Suprapubic skin (tissue), 4 donors: ENCODE results near the gene TOM1. TPM values are rescaled to one million over a fixed set of nuclear protein-coding genes. Genes with fewer than 3 reads are reported as not detected.

ENCODE experiments used
- DNase-seq, 2 donors: peaks; one replicate each; pipeline ENCODE4 v3.0.0-alpha.2; 2019; ENCODE audit warnings: low spot score in 2 of 2
- H3K27ac ChIP-seq: fragments of 200-600 bp; sonication (generic); one replicate; pipeline ENCODE4 v1.5.1; 2019
- H3K27me3 ChIP-seq: fragments of 200-600 bp; sonication (generic); one replicate; pipeline ENCODE4 v1.5.1; 2019
- H3K36me3 ChIP-seq: fragments of 200-600 bp; sonication (generic); one replicate; pipeline ENCODE4 v1.5.1; 2019
- H3K4me1 ChIP-seq: fragments of 200-600 bp; sonication (generic); one replicate; pipeline ENCODE4 v1.5.1; 2019
- H3K4me3 ChIP-seq: fragments of 200-600 bp; sonication (generic); one replicate; pipeline ENCODE4 v1.5.1; 2019; ENCODE audit warnings: mild to moderate bottlenecking
- H3K9me3 ChIP-seq: fragments of 200-600 bp; sonication (generic); one replicate; pipeline ENCODE4 v1.5.1; 2019
- EP300 ChIP-seq: sonication (generic); formaldehyde crosslinking; IDR thresholded peaks from one replicate; pipeline ENCODE4 v1.6.1; 2017; ENCODE audit warnings: antibody characterized with exemption
- POLR2A ChIP-seq, 2 donors: fragments of 450-650 bp; IDR thresholded peaks; one replicate each; pipeline ENCODE4 v1.6.1; 2017; ENCODE audit warnings: antibody characterized with exemption in 2 of 2, mild to moderate bottlenecking in 2 of 2, moderate library complexity in 2 of 2
- POLR2AphosphoS5 ChIP-seq, 3 donors: sonication (generic); formaldehyde crosslinking; IDR thresholded peaks; one replicate each; pipeline ENCODE4 v1.6.1; 2017; ENCODE audit warnings: antibody characterized with exemption in 3 of 3
- WGBS: methylation state at CpG from one replicate; pipeline ENCODE4 v1.1.5; 2018; 5-methylcytosine and 5-hydroxymethylcytosine counted together
- total RNA-seq, 4 donors: library from RNA; depleted of rRNA; stranded (reverse); fragments of >200 nt; gene quantifications; one replicate each; pipeline ENCODE4 v1.1.0, GENCODE V29; 2016
- TF ChIP-seq, protein P1 (sequence below), 2 donors: fragments of 200-600 bp in 1 of 2; fragments of 450-650 bp in 1 of 2; sonication (generic) in 1 of 2; IDR thresholded peaks; one replicate each; pipeline ENCODE4 v1.5.1; 2016 to 2019; ENCODE audit warnings: antibody characterized with exemption in 2 of 2, mild to moderate bottlenecking in 1 of 2, moderate library complexity in 1 of 2

Gene TOM1
- total RNA-seq, 4 donors from 2014 or later, result 105 to 279 (median 130) TPM

DNA sequence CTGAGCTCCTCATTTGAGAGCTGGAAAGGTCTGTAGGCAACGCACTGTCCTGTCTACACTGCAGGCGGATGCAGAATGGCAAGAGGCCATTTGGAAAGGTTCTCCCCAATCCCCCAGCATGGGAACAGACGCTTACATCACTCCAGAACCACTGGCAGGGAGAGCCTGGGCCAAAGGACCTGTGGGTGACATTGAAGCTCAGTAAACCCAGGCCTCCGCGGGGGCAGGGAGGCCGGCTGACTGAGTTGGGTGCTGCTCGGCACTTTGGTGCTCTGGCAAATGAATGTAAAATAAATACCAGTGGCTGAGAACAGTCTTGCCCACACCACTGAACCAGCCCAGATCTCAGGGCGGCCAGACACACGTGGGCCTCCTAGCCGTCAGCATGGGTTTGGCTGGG is 22.4 kb downstream of the TOM1 start:
- peaks cover 3% of the 10 kb centered on the region for H3K4me1 ChIP-seq
- peaks cover 92% of the 10 kb centered on the region for H3K36me3 ChIP-seq
- H3K4me3 ChIP-seq, result no peak overlapping the region
- H3K27ac ChIP-seq, result no peak overlapping the region
- TF ChIP-seq, protein P1, sequence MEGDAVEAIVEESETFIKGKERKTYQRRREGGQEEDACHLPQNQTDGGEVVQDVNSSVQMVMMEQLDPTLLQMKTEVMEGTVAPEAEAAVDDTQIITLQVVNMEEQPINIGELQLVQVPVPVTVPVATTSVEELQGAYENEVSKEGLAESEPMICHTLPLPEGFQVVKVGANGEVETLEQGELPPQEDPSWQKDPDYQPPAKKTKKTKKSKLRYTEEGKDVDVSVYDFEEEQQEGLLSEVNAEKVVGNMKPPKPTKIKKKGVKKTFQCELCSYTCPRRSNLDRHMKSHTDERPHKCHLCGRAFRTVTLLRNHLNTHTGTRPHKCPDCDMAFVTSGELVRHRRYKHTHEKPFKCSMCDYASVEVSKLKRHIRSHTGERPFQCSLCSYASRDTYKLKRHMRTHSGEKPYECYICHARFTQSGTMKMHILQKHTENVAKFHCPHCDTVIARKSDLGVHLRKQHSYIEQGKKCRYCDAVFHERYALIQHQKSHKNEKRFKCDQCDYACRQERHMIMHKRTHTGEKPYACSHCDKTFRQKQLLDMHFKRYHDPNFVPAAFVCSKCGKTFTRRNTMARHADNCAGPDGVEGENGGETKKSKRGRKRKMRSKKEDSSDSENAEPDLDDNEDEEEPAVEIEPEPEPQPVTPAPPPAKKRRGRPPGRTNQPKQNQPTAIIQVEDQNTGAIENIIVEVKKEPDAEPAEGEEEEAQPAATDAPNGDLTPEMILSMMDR (IDR thresholded peaks at IDR 0.05), result no peak
- TF ChIP-seq POLR2AphosphoS5 (IDR thresholded peaks at IDR 0.05), result no peak
- TF ChIP-seq EP300, result no peak
- no peak for TF ChIP-seq POLR2A (IDR thresholded peaks at IDR 0.05)
- H3K27me3 ChIP-seq, result no peaks in the 10 kb centered on the region
- DNase-seq, result no peak
- WGBS, result 84% methylated on average over 9 of the region's 10 CpGs
- H3K9me3 ChIP-seq, result no peaks in the 10 kb centered on the region

DNA sequence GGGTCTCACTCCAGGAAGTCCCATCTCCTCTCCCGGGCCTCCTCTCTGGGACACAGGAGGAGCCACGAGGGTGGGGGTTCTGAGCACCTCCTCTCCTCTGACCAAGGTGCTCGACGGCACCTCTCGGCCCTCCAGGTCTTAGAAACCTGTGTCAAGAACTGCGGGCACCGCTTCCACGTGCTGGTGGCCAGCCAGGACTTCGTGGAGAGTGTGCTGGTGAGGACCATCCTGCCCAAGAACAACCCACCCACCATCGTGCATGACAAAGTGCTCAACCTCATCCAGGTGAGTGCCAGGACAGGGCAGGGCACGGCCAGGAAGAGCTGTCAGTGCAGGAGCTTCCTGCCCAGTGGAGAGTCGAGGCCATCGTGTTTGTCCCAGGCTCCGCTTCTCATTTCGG is 23.2 kb downstream of the TOM1 start:
- TF ChIP-seq POLR2A (IDR thresholded peaks at IDR 0.05) (no peak), POLR2AphosphoS5 (IDR thresholded peaks at IDR 0.05) (no peak)
- TF ChIP-seq, protein P1 (IDR thresholded peaks at IDR 0.05), result no peak
- 86% methylated on average over 7 of the region's 15 CpGs for WGBS
- Histone ChIP-seq H3K27ac (no peak overlapping the region), H3K4me1 (no peaks in the 10 kb centered on the region), H3K9me3 (no peaks in the 10 kb centered on the region), H3K27me3 (no peaks in the 10 kb centered on the region), H3K4me3 (no peak overlapping the region), H3K36me3 (peaks cover 95% of the 10 kb centered on the region)
- DNase-seq, result no peak

- Histone ChIP-seq H3K27me3 (no peaks in the 10 kb centered on the region), H3K9me3 (no peaks in the 10 kb centered on the region), H3K4me3 (no peak overlapping the region), H3K4me1 (no peaks in the 10 kb centered on the region), H3K36me3 (peaks cover 95% of the 10 kb centered on the region), H3K27ac (no peak overlapping the region)
- 95% methylated on average over 8 of the region's 11 CpGs for WGBS
- TF ChIP-seq POLR2A (IDR thresholded peaks at IDR 0.05) (no peak), EP300 (no peak), POLR2AphosphoS5 (IDR thresholded peaks at IDR 0.05) (no peak)
- DNase-seq, result no peak
These were observed 23.6 kb downstream of the TOM1 start for GRCh38 chr22:35323305-35323704.

DNA sequence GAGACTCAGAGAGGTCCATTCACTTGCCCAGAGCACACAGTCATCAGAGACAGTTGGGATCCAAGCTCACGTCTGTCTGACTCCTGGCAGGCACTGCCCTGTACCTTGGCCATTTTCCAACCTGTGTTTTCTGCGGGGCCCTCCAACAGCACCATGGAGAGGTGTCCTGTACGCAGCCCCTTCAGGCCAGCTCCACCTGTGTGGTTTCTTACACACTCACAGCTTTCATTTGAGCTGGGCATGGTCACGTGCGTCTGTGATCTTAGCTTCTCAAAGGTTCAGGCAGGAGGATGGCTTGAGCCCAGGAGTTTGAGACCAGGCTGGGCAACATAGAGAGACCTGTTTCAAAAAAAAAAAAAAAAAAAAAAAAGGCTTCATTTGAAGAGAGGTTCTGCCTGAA is 24.4 kb downstream of the TOM1 start:
- Histone ChIP-seq H3K36me3 (peaks cover 94% of the 10 kb centered on the region), H3K27ac (no peak overlapping the region), H3K27me3 (no peaks in the 10 kb centered on the region), H3K4me1 (no peaks in the 10 kb centered on the region), H3K9me3 (no peaks in the 10 kb centered on the region), H3K4me3 (no peak overlapping the region)
- WGBS, result 80% methylated on average over 5 of the region's 5 CpGs
- no peak for DNase-seq
- no peak for TF ChIP-seq POLR2A (IDR thresholded peaks at IDR 0.05)
- TF ChIP-seq EP300, result no peak
- TF ChIP-seq POLR2AphosphoS5 (IDR thresholded peaks at IDR 0.05), result no peak

DNA sequence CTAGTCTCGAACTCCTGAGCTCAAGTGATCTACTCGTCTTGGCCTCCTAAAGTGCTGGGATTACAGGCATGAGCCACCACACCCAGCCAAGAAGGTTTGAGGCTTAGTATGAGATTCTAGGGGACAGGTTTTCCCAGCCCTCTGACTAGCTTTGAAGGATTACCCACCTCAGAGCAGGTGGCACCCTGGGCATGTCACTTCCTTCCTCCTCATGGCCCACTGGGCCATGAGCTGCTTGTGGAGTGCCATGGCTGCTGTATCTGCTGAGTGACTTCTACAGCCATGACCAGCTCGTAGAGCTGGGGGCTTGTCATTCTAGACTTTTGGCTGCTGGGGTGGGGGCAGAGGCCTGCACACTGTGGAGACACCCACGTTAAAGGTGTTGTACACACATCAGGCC is 25.1 kb downstream of the TOM1 start:
- peaks cover 87% of the 10 kb centered on the region for H3K36me3 ChIP-seq
- no peak overlapping the region for H3K4me3 ChIP-seq
- no peak for DNase-seq
- TF ChIP-seq POLR2A (IDR thresholded peaks at IDR 0.05) (no peak), EP300 (no peak), POLR2AphosphoS5 (IDR thresholded peaks at IDR 0.05) (no peak)
- TF ChIP-seq, protein P1 (IDR thresholded peaks at IDR 0.05), result no peak
- no peaks in the 10 kb centered on the region for H3K27me3 ChIP-seq
- peaks cover 2% of the 10 kb centered on the region for H3K4me1 ChIP-seq
- no peaks in the 10 kb centered on the region for H3K9me3 ChIP-seq
- no peak overlapping the region for H3K27ac ChIP-seq
- 92% methylated on average over 4 of the region's 4 CpGs for WGBS

GRCh38 chr22:35325209-35325608 is 25.5 kb downstream of the TOM1 start:
- Histone ChIP-seq H3K36me3 (peaks cover 83% of the 10 kb centered on the region), H3K27ac (no peak overlapping the region), H3K4me3 (no peak overlapping the region), H3K27me3 (no peaks in the 10 kb centered on the region), H3K4me1 (peaks cover 6% of the 10 kb centered on the region), H3K9me3 (no peaks in the 10 kb centered on the region)
- TF ChIP-seq POLR2AphosphoS5 (IDR thresholded peaks at IDR 0.05) (no peak), POLR2A (IDR thresholded peaks at IDR 0.05) (no peak), EP300 (no peak)
- TF ChIP-seq, protein P1 (IDR thresholded peaks at IDR 0.05), result no peak
- 91% methylated on average over 5 of the region's 5 CpGs for WGBS
- no peak for DNase-seq
